HG03575 (cell line): ENCODE data around the gene EEIG2.

ENCODE experiments used
- ATAC-seq: cut with Tn5 transposase; IDR thresholded peaks from one replicate; pipeline ENCODE4 v1.9.1; 2021; ENCODE audit not compliant: unreplicated experiment, insufficient number of reproducible peaks, low FRiP score; ENCODE audit errors: extremely low read depth

EEIG2 gene

DNA sequence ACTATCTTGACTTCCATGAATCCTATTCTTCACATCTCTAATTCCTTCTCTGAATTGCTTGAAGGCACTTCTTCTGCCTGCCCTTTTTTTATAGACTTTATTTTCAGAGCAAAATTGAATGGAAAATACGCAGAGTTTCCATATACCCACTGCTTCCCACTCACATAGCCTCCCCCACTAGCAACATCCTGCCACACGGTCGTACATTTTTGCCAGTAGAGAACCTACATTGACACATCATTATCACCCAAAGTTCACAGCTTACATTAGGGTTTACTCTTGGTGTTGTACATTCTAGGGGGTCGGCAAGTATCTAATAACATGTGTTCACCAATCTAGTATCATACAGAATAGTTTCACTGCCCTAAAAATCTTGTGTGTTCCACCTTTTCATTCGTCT, 12.3 kb downstream of the EEIG2 start:
- no peak for ATAC-seq

DNA sequence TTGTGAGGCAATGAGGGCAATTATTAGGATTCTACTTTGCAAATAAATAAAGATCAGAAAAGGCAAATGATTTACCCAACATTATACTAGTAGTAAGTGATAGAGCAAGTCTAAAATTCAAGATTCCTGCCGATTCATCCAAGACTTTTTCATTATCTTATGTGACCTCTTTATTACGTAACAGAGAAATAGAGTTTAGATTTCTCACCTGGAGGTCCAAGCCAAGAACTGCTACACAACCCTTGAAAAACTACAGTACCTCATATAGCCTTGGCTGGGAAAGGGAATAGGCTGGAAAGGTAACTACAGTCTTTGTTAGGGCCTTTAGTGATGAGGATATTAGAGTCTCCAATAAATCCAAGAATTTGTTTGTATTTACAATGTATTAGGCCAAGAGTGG, 13.3 kb downstream of the EEIG2 start:
- ATAC-seq = no peak

DNA sequence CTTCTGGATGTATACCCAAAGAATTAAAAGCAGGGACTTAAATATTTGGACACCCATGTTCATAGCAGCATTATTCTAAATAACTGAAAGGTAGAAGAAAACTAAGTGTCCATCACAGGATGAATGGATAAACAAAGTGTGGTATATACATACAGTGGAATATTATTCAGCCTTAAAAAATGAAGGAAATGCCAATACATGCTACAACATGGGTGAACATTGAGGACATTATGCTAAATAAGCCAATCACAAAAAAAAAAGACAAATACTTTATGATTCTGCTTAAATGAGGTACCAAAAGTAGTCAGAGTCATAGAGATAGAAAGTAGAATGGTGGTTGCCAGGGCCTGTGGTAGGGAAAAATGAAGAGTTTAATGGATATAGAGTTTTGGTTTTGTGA, 14.1 kb downstream of the EEIG2 start:
- no peak for ATAC-seq

DNA sequence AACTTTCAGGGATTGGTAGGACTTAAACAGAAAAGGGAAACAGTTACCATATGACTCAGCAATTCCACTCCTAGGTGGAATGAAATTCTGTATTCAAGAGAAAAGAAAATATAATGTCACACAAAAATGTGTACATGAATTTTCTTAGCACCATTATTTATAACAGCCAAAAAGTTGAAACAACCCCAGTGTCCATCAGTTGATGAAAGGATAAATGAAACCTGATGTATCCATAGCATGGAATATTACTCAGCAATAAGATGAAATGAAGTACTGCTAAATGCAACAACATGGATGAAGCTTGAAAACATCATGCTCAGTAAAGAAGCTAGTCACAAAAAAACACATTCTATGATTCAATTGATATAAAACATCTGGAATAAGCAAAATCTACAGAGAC, 15.5 kb downstream of the EEIG2 start:
- ATAC-seq = no peak

DNA sequence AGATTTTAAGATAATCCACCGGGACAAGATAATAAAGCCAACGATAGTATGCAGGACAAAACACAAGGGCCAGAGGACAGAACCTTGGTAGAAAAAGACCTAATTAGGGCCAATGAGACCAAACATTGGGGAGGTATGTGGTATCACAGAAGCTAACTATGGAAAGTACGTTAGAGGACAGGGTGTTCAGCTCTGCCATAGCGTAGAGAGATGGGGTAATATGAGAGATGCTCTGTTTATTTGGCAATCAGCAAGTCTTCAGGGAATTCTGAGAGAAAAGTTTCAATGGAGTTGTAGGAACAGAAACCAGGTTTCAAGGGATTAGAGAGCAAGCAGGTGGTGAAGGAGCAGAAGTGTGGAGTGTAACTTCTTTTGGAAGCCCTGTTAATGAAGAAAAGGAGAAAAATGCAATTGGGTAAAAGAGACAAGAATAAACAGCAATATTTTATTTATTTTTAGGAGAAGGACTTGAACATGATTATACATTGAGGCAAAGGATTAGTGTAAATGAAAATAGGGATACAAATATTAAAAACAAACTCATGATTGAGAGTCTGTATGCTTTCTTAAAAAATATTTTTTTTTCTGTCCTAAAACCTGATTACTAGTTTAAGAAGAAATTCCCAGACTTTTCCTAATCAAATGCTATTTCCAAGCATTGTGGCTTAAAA, 24.0 kb downstream of the EEIG2 start:
- ATAC-seq = no peak

DNA sequence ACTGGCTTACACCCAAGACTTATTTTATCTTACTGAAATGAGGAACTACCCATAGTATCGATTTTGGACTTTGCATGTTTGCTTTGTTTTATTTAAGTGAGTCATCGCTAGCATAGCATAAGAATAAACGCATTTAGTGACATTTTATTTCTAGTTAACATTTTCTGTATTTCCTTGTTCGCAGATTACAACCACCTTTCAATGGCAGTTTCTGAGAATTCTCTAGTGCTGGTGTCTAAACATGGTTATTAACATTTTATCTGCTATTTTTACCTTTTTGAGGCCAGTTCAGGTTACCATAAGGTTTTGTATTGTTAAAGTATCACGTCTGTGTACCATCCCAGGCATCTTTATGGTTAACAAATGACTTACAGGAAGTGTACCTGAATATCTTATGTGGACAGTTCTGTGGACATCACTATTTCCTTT, 24.5 kb downstream of the EEIG2 start:
- no peak for ATAC-seq

DNA sequence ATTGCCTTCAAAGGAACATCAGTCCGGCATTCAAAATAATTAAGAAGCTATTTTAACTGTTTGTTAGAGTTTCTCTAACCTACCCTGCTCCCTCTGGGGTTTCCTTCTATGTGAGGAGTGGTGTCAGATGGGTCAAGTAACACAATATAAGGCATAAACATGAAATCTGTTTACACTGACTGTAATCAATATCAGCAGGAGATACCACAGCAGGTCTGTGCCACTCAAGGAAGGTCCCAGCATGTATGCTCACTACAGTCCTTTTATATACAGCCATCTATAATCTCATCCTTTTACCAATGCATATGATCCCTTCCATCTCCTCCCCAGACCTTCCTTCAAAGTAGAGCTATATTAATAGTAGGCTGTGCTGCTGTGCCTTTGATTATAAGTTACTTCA, 25.4 kb downstream of the EEIG2 start:
- no peak for ATAC-seq

DNA sequence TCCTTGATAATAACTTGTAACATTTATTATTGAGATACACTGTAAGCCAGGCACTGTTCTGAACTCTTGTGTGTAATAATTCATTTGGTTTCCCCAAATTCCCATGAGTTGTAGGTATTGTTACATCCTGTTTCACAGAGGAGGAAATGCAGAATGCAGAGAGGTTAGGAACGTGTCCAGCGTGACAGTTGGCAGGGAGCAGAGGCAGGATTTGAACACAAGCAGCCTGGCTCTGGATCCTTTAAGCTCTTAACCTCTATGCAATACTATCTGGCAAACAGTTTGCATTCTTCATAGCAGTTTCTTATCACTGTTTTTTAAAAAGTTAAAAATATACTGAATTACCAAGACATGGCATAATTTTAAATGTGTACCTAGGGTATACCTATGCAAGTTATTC, 30.5 kb downstream of the EEIG2 start:
- no peak for ATAC-seq

DNA sequence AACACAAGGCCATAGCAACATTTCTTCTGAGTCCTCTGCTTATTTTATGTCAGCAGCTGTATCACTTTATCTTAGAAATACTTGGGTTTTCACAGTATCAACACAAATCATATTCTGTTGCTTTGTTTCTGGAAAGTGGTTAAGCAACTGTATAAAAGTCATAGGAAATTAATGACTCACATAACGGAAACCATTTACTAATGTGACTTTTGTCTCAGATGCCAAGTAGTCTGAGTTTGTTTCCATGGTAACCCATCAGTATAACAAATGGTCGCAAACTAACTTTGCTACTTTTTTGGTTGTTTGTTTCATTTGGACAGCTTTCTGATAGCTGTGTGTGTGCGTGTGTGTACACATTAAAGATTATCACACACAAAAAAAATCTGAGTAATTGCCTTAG, 31.1 kb downstream of the EEIG2 start:
- ATAC-seq = no peak

DNA sequence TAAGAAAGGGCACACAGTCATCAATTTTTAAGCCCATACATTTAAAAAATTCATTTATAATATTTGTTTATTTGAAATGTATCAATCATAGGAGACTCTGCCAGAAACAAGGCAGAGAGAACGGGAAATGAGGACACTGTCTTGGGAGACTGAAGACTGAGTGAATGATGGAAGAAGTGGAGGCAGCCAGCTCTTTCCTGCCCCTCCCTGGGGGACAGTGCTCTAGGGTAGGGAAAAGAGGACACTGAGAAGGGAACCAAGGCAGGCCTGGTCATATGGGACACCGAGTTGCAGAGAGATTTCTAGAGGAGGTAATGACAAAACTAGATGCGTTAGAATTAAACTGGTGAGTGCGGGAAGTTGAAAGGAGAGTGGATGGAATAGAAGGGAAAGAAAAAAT, 31.6 kb downstream of the EEIG2 start:
- no peak for ATAC-seq

DNA sequence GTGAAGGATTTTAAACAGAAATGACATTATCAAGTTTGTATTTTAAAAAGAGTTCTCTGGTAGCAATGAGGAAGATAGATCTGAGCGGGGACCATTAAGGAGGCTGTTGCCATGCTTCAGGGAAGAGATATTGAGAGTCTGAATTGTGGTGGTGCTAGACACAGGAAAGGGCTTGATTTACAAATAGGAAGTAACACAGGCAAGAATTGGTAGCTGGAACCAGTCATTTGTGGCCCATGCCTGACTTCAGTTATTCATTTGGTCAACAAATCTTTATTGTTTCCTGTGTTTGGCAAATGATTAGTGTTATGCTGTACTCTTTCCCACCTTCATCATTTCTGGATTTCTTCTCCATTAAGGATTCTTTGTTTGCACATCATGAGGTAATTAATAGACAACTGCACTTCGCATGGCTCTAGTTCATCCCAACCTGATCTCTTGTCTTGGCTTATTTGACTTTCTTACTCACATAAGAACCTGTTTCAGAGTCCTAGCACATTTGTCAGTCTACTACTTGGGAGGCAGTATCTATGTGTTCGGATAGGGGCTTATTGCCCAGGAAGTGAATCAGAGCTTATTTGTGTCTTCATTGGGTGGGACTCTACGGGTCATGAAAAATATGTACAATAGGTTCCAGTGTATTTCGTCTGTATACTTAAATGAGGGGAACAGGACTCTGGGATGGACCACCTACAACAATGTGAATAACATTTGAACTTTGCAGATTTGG, 32.3 kb downstream of the EEIG2 start:
- ATAC-seq = no peak

DNA sequence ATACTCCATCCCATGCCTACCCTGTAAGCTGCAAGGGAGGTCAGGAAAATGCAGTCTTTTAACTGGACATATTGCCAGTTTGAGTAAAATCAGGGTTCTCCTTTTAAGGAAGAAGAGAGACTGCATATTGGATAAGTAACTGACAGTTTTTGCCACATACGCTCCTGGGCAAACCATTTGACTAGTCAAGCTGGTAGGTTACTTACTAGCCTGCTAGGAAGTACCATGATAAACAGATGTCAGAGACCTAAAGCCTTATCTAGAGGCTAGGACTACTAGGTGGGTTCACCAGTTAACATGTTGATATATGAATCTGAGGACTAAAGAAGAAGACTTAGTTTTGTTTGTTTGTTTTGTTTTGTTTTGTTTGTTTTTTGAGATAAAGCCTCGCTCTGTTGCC, 33.5 kb downstream of the EEIG2 start:
- no peak for ATAC-seq

DNA sequence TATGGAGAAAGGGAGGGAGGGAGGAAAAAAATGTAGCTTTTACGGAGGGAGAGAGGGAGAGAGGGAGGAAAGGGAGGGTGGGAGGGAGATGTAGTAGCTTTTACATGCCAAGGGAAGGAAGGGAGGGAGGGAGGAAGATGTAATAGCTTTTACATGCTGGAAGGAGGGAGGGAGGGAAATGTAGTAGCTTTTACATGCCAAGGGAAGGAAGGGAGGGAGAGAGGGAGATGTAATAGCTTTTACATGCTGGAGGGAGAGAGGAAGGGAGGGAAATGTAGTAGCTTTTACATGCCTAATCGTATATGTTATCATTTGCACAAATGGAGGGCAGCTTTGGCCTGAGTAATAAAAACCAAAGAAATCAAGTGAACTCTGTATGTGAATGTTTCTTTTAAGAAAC, 35.6 kb downstream of the EEIG2 start:
- no peak for ATAC-seq

DNA sequence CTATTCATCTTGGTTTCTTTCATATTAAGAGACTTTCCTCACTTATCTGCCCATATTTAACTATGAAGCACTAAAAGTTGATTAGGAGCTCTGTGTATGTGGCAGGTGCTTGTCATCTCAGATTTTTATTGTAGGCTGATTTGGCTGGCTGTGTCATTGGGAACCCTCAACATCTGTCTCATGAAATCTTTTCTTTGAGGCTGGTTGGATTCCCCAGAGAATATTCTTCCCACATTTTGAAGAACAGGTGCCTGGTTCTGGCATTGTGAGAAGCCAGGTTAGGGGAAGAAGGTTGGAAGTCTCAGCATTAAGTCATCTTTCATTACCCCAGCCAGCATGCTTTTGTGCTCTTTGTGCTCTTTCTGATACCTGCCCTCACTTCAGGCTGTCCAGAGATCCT, 37.1 kb downstream of the EEIG2 start:
- ATAC-seq = no peak

DNA sequence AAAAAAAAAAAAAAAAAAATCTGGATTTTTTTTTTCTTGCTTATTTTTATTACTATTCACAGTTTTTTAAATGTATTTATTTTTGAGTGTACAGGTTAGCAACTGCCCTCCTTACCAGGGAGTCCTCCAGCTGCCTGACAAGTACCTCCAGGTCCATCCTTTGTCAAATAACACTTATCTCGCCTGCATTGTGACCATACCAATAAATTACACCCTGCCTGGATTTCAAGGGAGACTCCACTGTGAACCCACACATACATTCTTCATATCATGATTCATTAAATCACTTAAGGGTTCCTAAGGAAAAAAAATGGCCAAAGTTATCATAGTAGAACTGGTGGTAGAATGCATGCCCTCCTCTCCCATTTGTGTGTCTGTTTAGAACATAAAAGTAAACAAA, 38.4 kb downstream of the EEIG2 start:
- no peak for ATAC-seq

DNA sequence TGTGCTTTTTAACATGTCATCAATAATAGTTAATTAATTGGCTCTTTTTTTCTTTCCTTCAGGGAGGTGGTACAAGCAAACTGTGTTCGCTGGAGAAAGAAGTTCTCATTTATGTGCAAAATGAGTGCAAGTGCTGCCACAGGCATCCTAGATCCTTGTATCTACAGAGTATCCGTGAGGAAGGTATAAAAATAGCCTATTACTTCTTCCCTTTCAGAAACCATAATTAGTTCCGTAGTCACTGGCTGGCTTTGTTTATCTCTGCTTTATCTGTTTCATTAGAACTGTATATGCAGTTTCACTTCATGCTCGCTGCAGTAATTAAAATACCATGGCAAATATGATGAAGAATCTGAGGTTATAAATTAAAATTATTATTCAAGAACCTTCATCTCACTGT, 40.6 kb downstream of the EEIG2 start:
- ATAC-seq = no peak

DNA sequence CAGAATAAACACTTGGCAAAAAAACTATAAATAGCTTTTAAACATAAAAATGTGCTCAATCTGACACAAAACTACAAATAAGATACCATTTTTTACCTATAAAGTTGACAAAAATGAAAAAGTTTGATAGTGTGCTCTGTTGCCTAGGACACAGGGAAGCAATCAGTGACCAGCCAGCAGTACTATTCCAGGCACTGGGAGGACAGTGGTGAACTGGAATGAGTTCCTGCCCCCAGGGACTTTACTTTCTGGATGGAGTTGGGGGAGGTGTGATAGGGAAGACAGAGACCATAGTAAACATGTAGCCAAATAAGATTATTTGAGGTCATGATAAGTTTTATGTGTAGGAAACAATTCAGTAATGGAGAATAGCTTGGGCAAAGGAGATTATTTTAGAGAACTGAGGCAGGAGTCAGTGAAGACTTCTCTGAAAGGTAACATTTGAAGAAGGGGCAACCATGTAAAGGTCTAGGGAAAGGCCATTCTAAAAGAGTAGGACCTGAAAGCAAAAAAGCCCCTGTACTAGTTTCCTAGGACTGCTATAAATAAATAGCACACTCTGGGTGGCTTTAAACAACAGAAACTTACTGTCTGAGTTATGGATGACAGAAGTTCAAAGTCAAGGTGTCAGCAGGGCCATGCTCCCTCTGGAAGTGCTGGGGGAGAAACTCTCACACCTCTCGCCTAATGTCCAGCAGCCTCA, 42.0 kb downstream of the EEIG2 start:
- no peak for ATAC-seq

DNA sequence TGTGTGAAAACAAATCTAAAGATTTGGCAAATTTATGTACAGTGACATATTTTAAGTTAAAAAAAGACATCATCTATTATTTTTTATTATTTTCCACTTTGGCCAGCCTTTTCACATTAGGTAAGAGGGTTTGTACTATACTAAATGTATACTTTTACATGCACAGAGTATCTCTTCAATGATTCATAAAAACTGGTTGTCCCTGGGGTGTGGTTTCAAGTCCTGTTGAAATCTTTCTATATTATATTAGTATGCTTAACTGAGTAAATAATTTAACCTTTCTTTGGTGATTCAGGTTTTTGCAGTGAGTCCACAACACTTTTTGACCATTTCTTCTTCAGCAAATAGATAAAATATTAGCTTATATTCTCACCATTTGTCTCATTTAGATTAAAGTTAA, 45.7 kb downstream of the EEIG2 start:
- no peak for ATAC-seq

DNA sequence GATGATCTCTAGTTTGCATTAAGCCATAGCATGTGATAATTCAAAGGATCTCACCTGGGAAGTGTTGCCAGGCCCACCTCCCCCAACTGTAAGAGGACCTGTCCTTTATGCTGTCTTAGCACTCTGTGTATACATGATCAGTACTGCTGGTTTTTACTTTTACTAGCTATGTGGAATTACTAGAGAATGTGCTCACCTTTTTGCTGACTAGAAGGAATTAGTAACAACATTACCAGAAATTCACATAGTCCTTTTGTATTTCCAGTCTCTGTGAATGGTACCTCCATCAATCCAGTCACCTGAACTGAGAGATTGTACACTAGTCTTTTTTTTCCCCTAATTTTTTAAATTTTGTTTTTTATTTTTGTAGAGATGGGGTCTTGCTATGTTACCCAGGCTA, 46.6 kb downstream of the EEIG2 start:
- ATAC-seq = no peak

DNA sequence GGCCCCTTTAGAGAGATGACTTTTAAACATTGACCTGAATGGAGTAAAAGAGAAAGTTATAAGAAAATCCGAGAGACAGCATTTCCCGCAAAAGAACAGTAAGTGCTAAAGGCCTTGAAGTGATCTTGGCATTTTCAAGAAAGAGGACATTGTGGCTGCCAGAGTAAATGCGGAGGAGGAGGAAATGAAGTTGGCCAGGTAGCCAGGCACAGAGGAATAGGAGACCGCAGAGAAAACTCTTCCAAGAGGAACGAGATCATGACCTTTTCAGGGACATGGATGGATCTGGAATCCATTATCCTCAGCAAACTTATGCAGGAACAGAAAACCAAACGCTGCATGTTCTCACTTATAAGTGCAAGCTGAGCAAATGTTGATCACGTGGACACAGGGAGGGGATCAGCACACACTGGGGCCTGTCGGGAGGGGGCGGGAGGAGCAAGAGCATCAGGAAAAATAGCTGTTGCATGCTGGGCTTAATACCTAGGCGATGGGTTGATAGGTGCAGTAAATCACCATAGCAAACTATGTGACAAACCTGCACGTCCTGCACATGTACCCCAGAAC, 49.7 kb downstream of the EEIG2 start:
- no peak for ATAC-seq
